GM23338 (cell line): ENCODE data around the gene MANEA. TPM values are rescaled to one million over a fixed set of nuclear protein-coding genes. Genes with fewer than 3 reads are reported as not detected.

ENCODE experiments used
- ATAC-seq: fragments of 200-7000 bp; cut with Tn5 transposase; 3 replicates; pipeline ENCODE4 v1.9.1; 2020
- DNase-seq: peaks from one replicate; pipeline ENCODE4 v3.0.0-alpha.2; 2015; ENCODE audit warnings: low spot score
- H2AFZ ChIP-seq: fragments of 200-600 bp; sonication (generic); 2 replicates; pipeline ENCODE4 v1.8.0; 2016; ENCODE audit warnings: antibody characterized with exemption, mild to moderate bottlenecking, moderate library complexity
- H3F3A ChIP-seq: fragments of 200-600 bp; sonication (generic); replicated peaks from 2 replicates; pipeline ENCODE4 v1.8.0; 2017; ENCODE audit warnings: antibody characterized with exemption, mixed run types, low read depth
- H3K27ac ChIP-seq: fragments of 200-600 bp; sonication (generic); 2 replicates; pipeline ENCODE4 v1.6.1; 2016; ENCODE audit warnings: low read depth
- H3K27me3 ChIP-seq: fragments of 200-600 bp; sonication (generic); 2 replicates; pipeline ENCODE4 v1.8.0; 2016; ENCODE audit warnings: mild to moderate bottlenecking, mixed run types, moderate library complexity; ENCODE audit not compliant: insufficient read depth
- H3K36me3 ChIP-seq: fragments of 200-600 bp; sonication (generic); 2 replicates; pipeline ENCODE4 v1.8.0; 2016; ENCODE audit warnings: mild to moderate bottlenecking; ENCODE audit not compliant: insufficient read depth
- H3K4me1 ChIP-seq: fragments of 200-600 bp; sonication (generic); 2 replicates; pipeline ENCODE4 v1.8.0; 2016; ENCODE audit warnings: mild to moderate bottlenecking, moderate library complexity; ENCODE audit not compliant: insufficient read depth
- H3K4me2 ChIP-seq: fragments of 200-600 bp; sonication (generic); 2 replicates; pipeline ENCODE4 v1.7.1; 2017; ENCODE audit warnings: mixed run types
- H3K4me3 ChIP-seq: fragments of 200-600 bp; sonication (generic); 2 replicates; pipeline ENCODE4 v1.6.1; 2016; ENCODE audit warnings: mixed run types
- H3K79me2 ChIP-seq: fragments of 200-600 bp; sonication (generic); replicated peaks from 2 replicates; pipeline ENCODE4 v1.8.0; 2017; ENCODE audit warnings: mild to moderate bottlenecking; ENCODE audit not compliant: insufficient read depth
- H3K9me2 ChIP-seq: fragments of 200-600 bp; sonication (generic); 2 replicates; pipeline ENCODE4 v1.8.0; 2017; ENCODE audit not compliant: insufficient read depth
- H4K20me1 ChIP-seq: fragments of 200-600 bp; sonication (generic); replicated peaks from 2 replicates; pipeline ENCODE4 v1.8.0; 2017; ENCODE audit warnings: mild to moderate bottlenecking; ENCODE audit not compliant: insufficient read depth
- H3K27ac Mint-ChIP-seq: 2 replicates; pipeline ENCODE4 v1.8.0; 2020; ENCODE audit warnings: inconsistent platforms, mild to moderate bottlenecking, moderate library complexity, mixed read lengths
- H3K27me3 Mint-ChIP-seq: 3 replicates; pipeline ENCODE4 v1.8.0; 2022; ENCODE audit warnings: low read depth, mild to moderate bottlenecking, moderate library complexity, mixed read lengths, inconsistent platforms; ENCODE audit not compliant: insufficient read depth, poor library complexity
- H3K36me3 Mint-ChIP-seq: 3 replicates; pipeline ENCODE4 v1.8.0; 2021; ENCODE audit warnings: low read depth, mild to moderate bottlenecking, inconsistent platforms, moderate library complexity, mixed read lengths
- H3K4me1 Mint-ChIP-seq: 3 replicates; pipeline ENCODE4 v1.8.0; 2020; ENCODE audit warnings: mild to moderate bottlenecking, inconsistent platforms, mixed read lengths
- H3K4me3 Mint-ChIP-seq: 3 replicates; pipeline ENCODE4 v1.8.0; 2021; ENCODE audit warnings: moderate library complexity, mild to moderate bottlenecking, inconsistent platforms, mixed read lengths
- H3K9me3 Mint-ChIP-seq: 3 replicates; pipeline ENCODE4 v1.8.0; 2020; ENCODE audit warnings: moderate library complexity, mild to moderate bottlenecking, inconsistent platforms, mixed read lengths
- CREB1 ChIP-seq: fragments of 250-450 bp; sonication (Bioruptor Pico); IDR thresholded peaks from 2 replicates; pipeline ENCODE4 v1.5.0; 2020; ENCODE audit warnings: low read depth, mild to moderate bottlenecking, moderate library complexity
- EZH2 ChIP-seq: fragments of 200-600 bp; sonication (generic); IDR thresholded peaks from one replicate; pipeline ENCODE4 v1.8.0; 2017; ENCODE audit warnings: antibody characterized with exemption, mild to moderate bottlenecking, low read depth; ENCODE audit not compliant: unreplicated experiment
- NANOG ChIP-seq: IDR thresholded peaks from 2 replicates; pipeline ENCODE4 v1.6.1; 2016; ENCODE audit warnings: antibody characterized with exemption, borderline replicate concordance
- ZNF331 ChIP-seq: fragments of 250-450 bp; sonication (Bioruptor Pico); IDR thresholded peaks from 2 replicates; pipeline ENCODE4 v1.5.0; 2020; ENCODE audit warnings: low read depth, mild to moderate bottlenecking, moderate library complexity
- polyA plus RNA-seq: library from polyadenylated mRNA; unstranded; fragments of >200 nt; fragmentation: Nextera tagmentation; extraction: Ambion mirVana; gene quantifications from 2 replicates; pipeline ENCODE4 v1.2.1, GENCODE V29; 2016
- total RNA-seq: library from RNA; depleted of rRNA; stranded (reverse); fragments of >200 nt; shearing (Covaris generic); gene quantifications from 2 replicates; pipeline ENCODE4 v1.2.3, GENCODE V29; 2014
- TF ChIP-seq, protein P1 (sequence below), 2 experiments: fragments of 200-600 bp in 1 of 2; sonication (generic) in 1 of 2; conservative IDR thresholded peaks; 2 replicates each; pipeline versions ENCODE4 v1.5.1 to v1.6.1; 2016 to 2017; ENCODE audit warnings: antibody characterized with exemption in 2 of 2, low read depth in 2 of 2, mild to moderate bottlenecking in 2 of 2, moderate library complexity in 1 of 2
- TF ChIP-seq, protein P2 (sequence below): fragments of 250-450 bp; sonication (Bioruptor Pico); IDR thresholded peaks from 2 replicates; pipeline ENCODE4 v1.5.0; 2020; ENCODE audit warnings: mild to moderate bottlenecking, moderate library complexity
- TF ChIP-seq, protein P3 (sequence below): IDR thresholded peaks from 2 replicates; pipeline ENCODE4 v1.6.1; 2016; ENCODE audit warnings: antibody characterized with exemption
- TF ChIP-seq, protein P4 (sequence below): IDR thresholded peaks from one replicate; pipeline ENCODE4 v1.6.1; 2018; ENCODE audit warnings: antibody characterized with exemption; ENCODE audit not compliant: unreplicated experiment

Gene MANEA
- total and polyA plus RNA-seq, 2 experiments from 2014 or later: 4.8 to 9.8 TPM

DNA sequence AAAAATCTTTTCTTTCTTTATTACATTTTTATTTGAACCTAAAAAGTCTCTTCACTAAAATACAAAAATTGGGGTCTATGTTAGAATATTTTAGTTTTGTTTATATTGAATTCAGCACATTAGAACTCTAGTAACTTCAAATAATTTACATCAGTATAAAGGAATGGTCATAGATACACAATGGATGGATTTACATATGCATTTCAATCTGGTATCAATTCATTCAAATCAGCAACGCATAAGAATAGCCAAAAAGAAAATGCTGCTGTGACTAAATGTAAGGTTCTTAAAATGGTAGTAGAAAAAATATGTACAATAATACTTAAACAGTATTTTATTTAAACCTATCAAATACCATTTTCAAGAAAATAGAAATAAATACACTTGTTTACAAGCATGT is 47.6 kb upstream of the MANEA start:
- H3K9me2 ChIP-seq: no peaks in the 10 kb centered on the region
- H3K4me3 ChIP-seq: peak overlapping the region; percentile 32
- Mint-ChIP-seq H3K27ac (no peak overlapping the region; the same call in 1 of the 2 replicates), H3K36me3 (peaks cover 4% of the 10 kb centered on the region; the same call in 1 of the 3 replicates), H3K27me3 (no peaks in the 10 kb centered on the region), H3K4me3 (no peak overlapping the region), H3K4me1 (peaks cover 45% of the 10 kb centered on the region), H3K9me3 (no peaks in the 10 kb centered on the region)
- no peaks in the 10 kb centered on the region for H3K36me3 ChIP-seq
- H3F3A ChIP-seq: no peaks in the 10 kb centered on the region
- no peaks in the 10 kb centered on the region for H3K27me3 ChIP-seq
- peak overlapping the region; percentile 67 for H3K4me2 ChIP-seq
- ATAC-seq: no peak
- no peaks in the 10 kb centered on the region for H3K79me2 ChIP-seq
- H2AFZ ChIP-seq: no peak overlapping the region
- TF ChIP-seq NANOG: peak; percentile 58
- TF ChIP-seq, protein P1, sequence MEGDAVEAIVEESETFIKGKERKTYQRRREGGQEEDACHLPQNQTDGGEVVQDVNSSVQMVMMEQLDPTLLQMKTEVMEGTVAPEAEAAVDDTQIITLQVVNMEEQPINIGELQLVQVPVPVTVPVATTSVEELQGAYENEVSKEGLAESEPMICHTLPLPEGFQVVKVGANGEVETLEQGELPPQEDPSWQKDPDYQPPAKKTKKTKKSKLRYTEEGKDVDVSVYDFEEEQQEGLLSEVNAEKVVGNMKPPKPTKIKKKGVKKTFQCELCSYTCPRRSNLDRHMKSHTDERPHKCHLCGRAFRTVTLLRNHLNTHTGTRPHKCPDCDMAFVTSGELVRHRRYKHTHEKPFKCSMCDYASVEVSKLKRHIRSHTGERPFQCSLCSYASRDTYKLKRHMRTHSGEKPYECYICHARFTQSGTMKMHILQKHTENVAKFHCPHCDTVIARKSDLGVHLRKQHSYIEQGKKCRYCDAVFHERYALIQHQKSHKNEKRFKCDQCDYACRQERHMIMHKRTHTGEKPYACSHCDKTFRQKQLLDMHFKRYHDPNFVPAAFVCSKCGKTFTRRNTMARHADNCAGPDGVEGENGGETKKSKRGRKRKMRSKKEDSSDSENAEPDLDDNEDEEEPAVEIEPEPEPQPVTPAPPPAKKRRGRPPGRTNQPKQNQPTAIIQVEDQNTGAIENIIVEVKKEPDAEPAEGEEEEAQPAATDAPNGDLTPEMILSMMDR (conservative IDR thresholded peaks at IDR 0.05; ENCODE audit: low read depth in 2 of 2): no peak
- peak overlapping the region; percentile 78 for H3K27ac ChIP-seq
- no peak for DNase-seq
- no peaks in the 10 kb centered on the region for H4K20me1 ChIP-seq
- H3K4me1 ChIP-seq: peaks cover 49% of the 10 kb centered on the region

DNA sequence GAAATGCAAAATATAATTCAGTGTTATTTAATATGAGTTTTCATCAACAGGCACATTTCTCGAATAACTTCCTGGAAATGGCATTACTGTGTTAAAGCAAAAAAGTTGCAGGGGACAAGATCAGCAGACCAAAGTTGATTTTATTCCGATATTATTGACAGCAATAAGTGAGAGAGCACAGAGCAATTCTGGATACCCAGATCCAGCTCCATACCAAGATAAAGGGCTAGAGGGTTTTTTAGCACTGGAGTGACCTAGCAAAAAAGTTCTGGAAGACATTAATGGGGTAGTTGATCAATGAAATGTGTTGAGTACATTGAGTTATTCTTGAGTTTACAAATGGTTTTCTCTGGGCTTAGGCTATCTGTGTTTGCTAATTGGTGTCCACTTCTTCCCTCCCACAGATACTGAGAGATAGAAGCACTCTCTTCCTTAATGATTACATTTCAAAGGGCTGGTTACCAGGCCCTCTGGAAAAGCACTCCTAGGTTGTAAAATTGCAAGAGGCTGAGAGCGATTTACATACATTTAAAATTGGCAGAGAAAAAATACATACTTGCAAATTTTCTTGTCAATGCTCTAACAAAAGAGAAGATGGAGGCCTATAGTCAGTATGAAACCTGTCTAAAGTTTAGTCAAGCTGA is 47.0 kb upstream of the MANEA start:
- Histone ChIP-seq H3K27me3 (no peaks in the 10 kb centered on the region), H3K79me2 (no peaks in the 10 kb centered on the region), H3K36me3 (no peaks in the 10 kb centered on the region), H3K4me2 (peak overlapping the region; percentile 67), H3K4me3 (peak overlapping the region; percentile 32), H3F3A (no peaks in the 10 kb centered on the region), H3K4me1 (peaks cover 49% of the 10 kb centered on the region), H3K27ac (peak overlapping the region; percentile 78), H3K9me2 (no peaks in the 10 kb centered on the region), H4K20me1 (no peaks in the 10 kb centered on the region), H2AFZ (no peak overlapping the region)
- no peaks in the 10 kb centered on the region for H3K27me3 Mint-ChIP-seq
- H3K36me3 Mint-ChIP-seq: no peaks in the 10 kb centered on the region
- H3K4me1 Mint-ChIP-seq: peaks cover 45% of the 10 kb centered on the region
- no peaks in the 10 kb centered on the region for H3K9me3 Mint-ChIP-seq
- peak overlapping the region; percentile 85 for H3K27ac Mint-ChIP-seq
- DNase-seq (peak; percentile 27), ATAC-seq (peak; percentile 82)
- H3K4me3 Mint-ChIP-seq: peak overlapping the region; percentile 15; the same call in 1 of the 3 replicates
- TF ChIP-seq CREB1 (CRISPR knock-in tag): no peak
- TF ChIP-seq, protein P2, sequence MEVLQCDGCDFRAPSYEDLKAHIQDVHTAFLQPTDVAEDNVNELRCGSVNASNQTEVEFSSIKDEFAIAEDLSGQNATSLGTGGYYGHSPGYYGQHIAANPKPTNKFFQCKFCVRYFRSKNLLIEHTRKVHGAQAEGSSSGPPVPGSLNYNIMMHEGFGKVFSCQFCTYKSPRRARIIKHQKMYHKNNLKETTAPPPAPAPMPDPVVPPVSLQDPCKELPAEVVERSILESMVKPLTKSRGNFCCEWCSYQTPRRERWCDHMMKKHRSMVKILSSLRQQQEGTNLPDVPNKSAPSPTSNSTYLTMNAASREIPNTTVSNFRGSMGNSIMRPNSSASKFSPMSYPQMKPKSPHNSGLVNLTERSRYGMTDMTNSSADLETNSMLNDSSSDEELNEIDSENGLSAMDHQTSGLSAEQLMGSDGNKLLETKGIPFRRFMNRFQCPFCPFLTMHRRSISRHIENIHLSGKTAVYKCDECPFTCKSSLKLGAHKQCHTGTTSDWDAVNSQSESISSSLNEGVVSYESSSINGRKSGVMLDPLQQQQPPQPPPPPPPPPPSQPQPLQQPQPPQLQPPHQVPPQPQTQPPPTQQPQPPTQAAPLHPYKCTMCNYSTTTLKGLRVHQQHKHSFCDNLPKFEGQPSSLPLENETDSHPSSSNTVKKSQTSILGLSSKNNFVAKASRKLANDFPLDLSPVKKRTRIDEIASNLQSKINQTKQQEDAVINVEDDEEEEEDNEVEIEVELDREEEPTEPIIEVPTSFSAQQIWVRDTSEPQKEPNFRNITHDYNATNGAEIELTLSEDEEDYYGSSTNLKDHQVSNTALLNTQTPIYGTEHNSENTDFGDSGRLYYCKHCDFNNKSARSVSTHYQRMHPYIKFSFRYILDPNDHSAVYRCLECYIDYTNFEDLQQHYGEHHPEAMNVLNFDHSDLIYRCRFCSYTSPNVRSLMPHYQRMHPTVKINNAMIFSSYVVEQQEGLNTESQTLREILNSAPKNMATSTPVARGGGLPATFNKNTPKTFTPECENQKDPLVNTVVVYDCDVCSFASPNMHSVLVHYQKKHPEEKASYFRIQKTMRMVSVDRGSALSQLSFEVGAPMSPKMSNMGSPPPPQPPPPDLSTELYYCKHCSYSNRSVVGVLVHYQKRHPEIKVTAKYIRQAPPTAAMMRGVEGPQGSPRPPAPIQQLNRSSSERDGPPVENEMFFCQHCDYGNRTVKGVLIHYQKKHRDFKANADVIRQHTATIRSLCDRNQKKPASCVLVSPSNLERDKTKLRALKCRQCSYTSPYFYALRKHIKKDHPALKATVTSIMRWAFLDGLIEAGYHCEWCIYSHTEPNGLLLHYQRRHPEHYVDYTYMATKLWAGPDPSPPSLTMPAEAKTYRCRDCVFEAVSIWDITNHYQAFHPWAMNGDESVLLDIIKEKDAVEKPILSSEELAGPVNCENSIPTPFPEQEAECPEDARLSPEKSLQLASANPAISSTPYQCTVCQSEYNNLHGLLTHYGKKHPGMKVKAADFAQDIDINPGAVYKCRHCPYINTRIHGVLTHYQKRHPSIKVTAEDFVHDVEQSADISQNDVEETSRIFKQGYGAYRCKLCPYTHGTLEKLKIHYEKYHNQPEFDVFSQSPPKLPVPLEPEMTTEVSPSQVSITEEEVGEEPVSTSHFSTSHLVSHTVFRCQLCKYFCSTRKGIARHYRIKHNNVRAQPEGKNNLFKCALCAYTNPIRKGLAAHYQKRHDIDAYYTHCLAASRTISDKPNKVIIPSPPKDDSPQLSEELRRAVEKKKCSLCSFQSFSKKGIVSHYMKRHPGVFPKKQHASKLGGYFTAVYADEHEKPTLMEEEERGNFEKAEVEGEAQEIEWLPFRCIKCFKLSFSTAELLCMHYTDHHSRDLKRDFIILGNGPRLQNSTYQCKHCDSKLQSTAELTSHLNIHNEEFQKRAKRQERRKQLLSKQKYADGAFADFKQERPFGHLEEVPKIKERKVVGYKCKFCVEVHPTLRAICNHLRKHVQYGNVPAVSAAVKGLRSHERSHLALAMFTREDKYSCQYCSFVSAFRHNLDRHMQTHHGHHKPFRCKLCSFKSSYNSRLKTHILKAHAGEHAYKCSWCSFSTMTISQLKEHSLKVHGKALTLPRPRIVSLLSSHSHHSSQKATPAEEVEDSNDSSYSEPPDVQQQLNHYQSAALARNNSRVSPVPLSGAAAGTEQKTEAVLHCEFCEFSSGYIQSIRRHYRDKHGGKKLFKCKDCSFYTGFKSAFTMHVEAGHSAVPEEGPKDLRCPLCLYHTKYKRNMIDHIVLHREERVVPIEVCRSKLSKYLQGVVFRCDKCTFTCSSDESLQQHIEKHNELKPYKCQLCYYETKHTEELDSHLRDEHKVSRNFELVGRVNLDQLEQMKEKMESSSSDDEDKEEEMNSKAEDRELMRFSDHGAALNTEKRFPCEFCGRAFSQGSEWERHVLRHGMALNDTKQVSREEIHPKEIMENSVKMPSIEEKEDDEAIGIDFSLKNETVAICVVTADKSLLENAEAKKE (CRISPR knock-in tag): no peak
- TF ChIP-seq EZH2: no peak
- no peak for TF ChIP-seq ZNF331 (CRISPR knock-in tag)
- TF ChIP-seq, protein P3, sequence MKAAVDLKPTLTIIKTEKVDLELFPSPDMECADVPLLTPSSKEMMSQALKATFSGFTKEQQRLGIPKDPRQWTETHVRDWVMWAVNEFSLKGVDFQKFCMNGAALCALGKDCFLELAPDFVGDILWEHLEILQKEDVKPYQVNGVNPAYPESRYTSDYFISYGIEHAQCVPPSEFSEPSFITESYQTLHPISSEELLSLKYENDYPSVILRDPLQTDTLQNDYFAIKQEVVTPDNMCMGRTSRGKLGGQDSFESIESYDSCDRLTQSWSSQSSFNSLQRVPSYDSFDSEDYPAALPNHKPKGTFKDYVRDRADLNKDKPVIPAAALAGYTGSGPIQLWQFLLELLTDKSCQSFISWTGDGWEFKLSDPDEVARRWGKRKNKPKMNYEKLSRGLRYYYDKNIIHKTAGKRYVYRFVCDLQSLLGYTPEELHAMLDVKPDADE: no peak
- TF ChIP-seq, protein P4, sequence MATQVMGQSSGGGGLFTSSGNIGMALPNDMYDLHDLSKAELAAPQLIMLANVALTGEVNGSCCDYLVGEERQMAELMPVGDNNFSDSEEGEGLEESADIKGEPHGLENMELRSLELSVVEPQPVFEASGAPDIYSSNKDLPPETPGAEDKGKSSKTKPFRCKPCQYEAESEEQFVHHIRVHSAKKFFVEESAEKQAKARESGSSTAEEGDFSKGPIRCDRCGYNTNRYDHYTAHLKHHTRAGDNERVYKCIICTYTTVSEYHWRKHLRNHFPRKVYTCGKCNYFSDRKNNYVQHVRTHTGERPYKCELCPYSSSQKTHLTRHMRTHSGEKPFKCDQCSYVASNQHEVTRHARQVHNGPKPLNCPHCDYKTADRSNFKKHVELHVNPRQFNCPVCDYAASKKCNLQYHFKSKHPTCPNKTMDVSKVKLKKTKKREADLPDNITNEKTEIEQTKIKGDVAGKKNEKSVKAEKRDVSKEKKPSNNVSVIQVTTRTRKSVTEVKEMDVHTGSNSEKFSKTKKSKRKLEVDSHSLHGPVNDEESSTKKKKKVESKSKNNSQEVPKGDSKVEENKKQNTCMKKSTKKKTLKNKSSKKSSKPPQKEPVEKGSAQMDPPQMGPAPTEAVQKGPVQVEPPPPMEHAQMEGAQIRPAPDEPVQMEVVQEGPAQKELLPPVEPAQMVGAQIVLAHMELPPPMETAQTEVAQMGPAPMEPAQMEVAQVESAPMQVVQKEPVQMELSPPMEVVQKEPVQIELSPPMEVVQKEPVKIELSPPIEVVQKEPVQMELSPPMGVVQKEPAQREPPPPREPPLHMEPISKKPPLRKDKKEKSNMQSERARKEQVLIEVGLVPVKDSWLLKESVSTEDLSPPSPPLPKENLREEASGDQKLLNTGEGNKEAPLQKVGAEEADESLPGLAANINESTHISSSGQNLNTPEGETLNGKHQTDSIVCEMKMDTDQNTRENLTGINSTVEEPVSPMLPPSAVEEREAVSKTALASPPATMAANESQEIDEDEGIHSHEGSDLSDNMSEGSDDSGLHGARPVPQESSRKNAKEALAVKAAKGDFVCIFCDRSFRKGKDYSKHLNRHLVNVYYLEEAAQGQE: no peak
